Measurements from ENCODE around the gene OR1C1.

DNA sequence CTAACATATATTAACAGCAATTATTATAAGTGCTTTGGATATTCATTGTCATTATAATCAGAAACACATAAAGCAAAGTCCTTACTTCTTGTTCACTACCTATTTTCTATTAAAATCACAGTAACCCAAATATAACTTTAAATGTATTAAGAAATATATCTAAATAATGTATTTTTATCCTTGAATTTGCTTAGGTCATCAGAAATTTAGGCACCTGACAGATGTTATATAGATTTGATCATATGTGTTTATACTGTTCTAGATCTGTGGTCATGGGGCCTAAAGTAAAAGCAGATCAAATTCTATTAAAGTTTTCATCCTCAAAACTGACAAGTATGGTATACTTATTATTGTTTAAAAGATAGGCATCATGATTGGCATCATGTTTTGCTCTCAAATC, 9.2 kb upstream of the OR1C1 start:
- TF ChIP-seq, protein P1, sequence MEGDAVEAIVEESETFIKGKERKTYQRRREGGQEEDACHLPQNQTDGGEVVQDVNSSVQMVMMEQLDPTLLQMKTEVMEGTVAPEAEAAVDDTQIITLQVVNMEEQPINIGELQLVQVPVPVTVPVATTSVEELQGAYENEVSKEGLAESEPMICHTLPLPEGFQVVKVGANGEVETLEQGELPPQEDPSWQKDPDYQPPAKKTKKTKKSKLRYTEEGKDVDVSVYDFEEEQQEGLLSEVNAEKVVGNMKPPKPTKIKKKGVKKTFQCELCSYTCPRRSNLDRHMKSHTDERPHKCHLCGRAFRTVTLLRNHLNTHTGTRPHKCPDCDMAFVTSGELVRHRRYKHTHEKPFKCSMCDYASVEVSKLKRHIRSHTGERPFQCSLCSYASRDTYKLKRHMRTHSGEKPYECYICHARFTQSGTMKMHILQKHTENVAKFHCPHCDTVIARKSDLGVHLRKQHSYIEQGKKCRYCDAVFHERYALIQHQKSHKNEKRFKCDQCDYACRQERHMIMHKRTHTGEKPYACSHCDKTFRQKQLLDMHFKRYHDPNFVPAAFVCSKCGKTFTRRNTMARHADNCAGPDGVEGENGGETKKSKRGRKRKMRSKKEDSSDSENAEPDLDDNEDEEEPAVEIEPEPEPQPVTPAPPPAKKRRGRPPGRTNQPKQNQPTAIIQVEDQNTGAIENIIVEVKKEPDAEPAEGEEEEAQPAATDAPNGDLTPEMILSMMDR (IDR thresholded peaks at IDR 0.05) = no peak
- no peak for TF ChIP-seq POLR2A (IDR thresholded peaks at IDR 0.05)
